ENCODE data around the gene USP49. TPM values are rescaled to one million over a fixed set of nuclear protein-coding genes. Genes with fewer than 3 reads are reported as not detected.

The USP49 gene
- total and polyA plus RNA-seq, 2 of the 4 experiments (the other 2 are of a cell fraction) = 1.4 to 2.1 TPM

- H2AK5ac ChIP-seq (ENCODE audit: low read depth, low read length) = peak overlapping the region; percentile 78; the same call in 1 of the 2 replicates
- peak overlapping the region; percentile 52 for H3K27ac ChIP-seq (ENCODE audit: insufficient read depth, low read length)
- H3K14ac ChIP-seq (replicated peaks; ENCODE audit: low read depth, low read length) = peak overlapping the region; percentile 91
- peak overlapping the region; percentile 88 for H3K4me2 ChIP-seq (ENCODE audit: low read depth, low read length)
- H4K5ac ChIP-seq (ENCODE audit: low read depth, low read length) = peak overlapping the region; percentile 68
- H4K8ac ChIP-seq (ENCODE audit: low read depth in 2 of 2, low read length in 2 of 2) = peak overlapping the region; percentile 16 to 87
- peak overlapping the region; percentile 61 for H3K18ac ChIP-seq (ENCODE audit: low read depth, low read length)
- peaks cover 33 to 76% of the 10 kb centered on the region in 2 experiments for H3K79me1 ChIP-seq (ENCODE audit: low read depth in 1 of 2, low read length in 2 of 2)
- H3K9me3 ChIP-seq (ENCODE audit: control insufficient read depth, insufficient read depth, low read length) = no peaks in the 10 kb centered on the region
- peak overlapping the region; percentile 95 for H2BK20ac ChIP-seq (ENCODE audit: low read depth, low read length)
- peak overlapping the region; percentile 98; the same call in 2 of the 3 replicates for H2BK15ac ChIP-seq (ENCODE audit: low read depth, low read length)
- ChIA-PET CTCF (interaction anchor here (0.6 kb wide), 2 partner anchors 25 to 68 kb away, joined by 3 read pairs; no protein-coding TSS in a partner anchor), POLR2A (ENCODE audit: unreplicated experiment) (interaction anchor here (0.6 kb wide), 1 partner anchor 37 kb away, joined by 3 read pairs; no protein-coding TSS in a partner anchor)
- peaks cover 12% of the 10 kb centered on the region for H3K9me1 ChIP-seq (ENCODE audit: insufficient read depth, low read length)
- H3K56ac ChIP-seq (ENCODE audit: extremely low read depth, insufficient read depth, low read length) = peak overlapping the region; percentile 76; the same call in 1 of the 2 replicates
- H2AK9ac ChIP-seq (replicated peaks; ENCODE audit: low read depth, low read length, poor library complexity) = peak overlapping the region; percentile 2
- no peaks in the 10 kb centered on the region for H4K20me1 ChIP-seq (ENCODE audit: insufficient read depth, low read length)
- ATAC-seq (ENCODE audit: low read depth) = peak; percentile 60
- peak overlapping the region; percentile 96 for H2BK5ac ChIP-seq (ENCODE audit: low read depth, low read length, poor library complexity, severe bottlenecking)
- peak overlapping the region; percentile 92 for H4K91ac ChIP-seq (ENCODE audit: insufficient read depth, low read depth, low read length)
- peak overlapping the region; percentile 9 for H2AFZ ChIP-seq (replicated peaks; ENCODE audit: low read length, poor library complexity)
- peaks cover 6% of the 10 kb centered on the region for H3K4me1 ChIP-seq (ENCODE audit: control insufficient read depth, insufficient read depth, low read length)
- WGBS, 2 experiments (ENCODE audit: extremely low coverage in 2 of 2, insufficient read length in 1 of 2) = no CpG with 5 or more reads among the region's 4 CpGs
- H3K4ac ChIP-seq (ENCODE audit: low read depth, low read length) = peak overlapping the region; percentile 100
- peak overlapping the region; percentile 96 for H2BK120ac ChIP-seq (ENCODE audit: low read depth, low read length)
- H3K23ac ChIP-seq (ENCODE audit: low read depth, low read length) = peak overlapping the region; percentile 93; the same call in 1 of the 2 replicates
- dilution Hi-C loops (cut with HindIII; ENCODE audit: low sequenced_read_pairs, unreplicated experiment) = no loop called here
- TF ChIP-seq CEBPB (IDR thresholded peaks at IDR 0.05; ENCODE audit: low read depth, low read length) = peak; percentile 90
- peak; percentile 100 for TF ChIP-seq NFE2L2 (IDR thresholded peaks at IDR 0.05; ENCODE audit: low read depth, low read length)
- TF ChIP-seq RFX5 (IDR thresholded peaks at IDR 0.05; ENCODE audit: low read depth, low read length) = no peak
- no peak for TF ChIP-seq ELK1 (IDR thresholded peaks at IDR 0.05; ENCODE audit: borderline replicate concordance, low read depth, low read length)
- no peak for TF ChIP-seq SMC3 (IDR thresholded peaks at IDR 0.05; ENCODE audit: low read depth, low read length)
- peak; percentile 27; the same call in 1 of the 2 replicates for TF ChIP-seq BHLHE40 (IDR thresholded peaks at IDR 0.05; ENCODE audit: low read depth, low read length)
- no peak; the same call in 1 of the 2 replicates for TF ChIP-seq CHD1 (IDR thresholded peaks at IDR 0.05; ENCODE audit: low read depth, low read length)
- peak; percentile 99 for TF ChIP-seq MAFK (IDR thresholded peaks at IDR 0.05; ENCODE audit: low read depth, low read length)
- no peak for TF ChIP-seq USF2 (IDR thresholded peaks at IDR 0.05; ENCODE audit: low read depth, low read length)
- peak; percentile 46; the same call in 1 of the 2 replicates for TF ChIP-seq POLR2A (IDR thresholded peaks at IDR 0.05; ENCODE audit: low read depth, low read length)
- TF ChIP-seq RAD21 (IDR thresholded peaks at IDR 0.05; ENCODE audit: low read length) = no peak
- TF ChIP-seq RCOR1 (IDR thresholded peaks at IDR 0.05; ENCODE audit: insufficient replicate concordance, low read length) = peak; percentile 36
- TF ChIP-seq MXI1 (IDR thresholded peaks at IDR 0.05; ENCODE audit: borderline replicate concordance, low read depth, low read length) = no peak
- TF ChIP-seq MAZ (IDR thresholded peaks at IDR 0.05; ENCODE audit: borderline replicate concordance, low read depth, low read length) = no peak
- TF ChIP-seq CTCF (conservative IDR thresholded peaks at IDR 0.05; ENCODE audit: low read depth, low read length) = no peak
- peak; percentile 93 for TF ChIP-seq FOS (IDR thresholded peaks at IDR 0.05; ENCODE audit: low read depth, low read length)
- peaks cover 20% of the 10 kb centered on the region for H3K36me3 ChIP-seq (ENCODE audit: control insufficient read depth, insufficient read depth, low read length)
- H3K4me3 ChIP-seq (ENCODE audit: insufficient read depth, low read depth, low read length) = no peak overlapping the region; the same call in 1 of the 2 replicates
- BruUV-seq (replicated peaks) = no TSS peak
- H3K9ac ChIP-seq (ENCODE audit: low read depth, low read length) = 0 out of 2 replicates have a peak overlapping the region, but pooled peaks have one; percentile 19
- H3K27me3 ChIP-seq (ENCODE audit: control insufficient read depth, insufficient read depth, low read length) = no peaks in the 10 kb centered on the region
- peak; percentile 96 for DNase-seq
- in situ Hi-C loops (cut with MboI; ENCODE audit: low sequenced_read_pairs) = no loop called here
- intact Hi-C loops (cut with micrococcal nuclease) = no loop called here
These were observed 22.4 kb upstream of the USP49 start for GRCh38 chr6:41917528-41917927.

All from IMR-90 (cell line).